ENCODE results near the gene NTSR2. TPM values are rescaled to one million over a fixed set of nuclear protein-coding genes. Genes with fewer than 3 reads are reported as not detected.

The NTSR2 gene
- total and polyA plus RNA-seq, 8 donors: not detected

DNA sequence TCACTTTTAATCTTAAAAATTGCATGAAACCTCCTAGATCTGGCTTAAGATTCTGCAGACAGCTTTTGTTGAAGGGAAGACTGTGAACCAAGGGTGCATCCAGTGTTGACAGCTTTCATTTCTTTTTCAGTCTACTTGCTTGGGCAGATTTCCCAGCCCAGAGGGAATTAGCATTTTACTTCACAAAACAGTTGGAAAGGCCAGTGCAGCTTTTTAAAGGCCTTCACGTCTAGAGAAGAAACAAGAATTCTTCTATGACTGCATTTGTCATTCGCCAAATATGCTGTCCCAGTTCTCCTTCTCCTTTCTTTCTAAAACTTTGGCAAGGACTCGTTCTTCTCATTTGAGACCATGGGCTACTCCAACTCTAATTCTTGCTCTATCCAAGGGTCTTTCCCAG, 17.4 kb downstream of the NTSR2 start:
- ATAC-seq (no peak), FAIRE-seq (no peak), DNase-seq (no peak)
- Histone ChIP-seq H3K27me3 (no peaks in the 10 kb centered on the region), H3K36me3 (no peaks in the 10 kb centered on the region), H3K4me3 (no peak overlapping the region), H3K27ac (no peak overlapping the region), H3K9me3 (no peaks in the 10 kb centered on the region), H3K4me1 (no peaks in the 10 kb centered on the region)
- 65 to 66% methylated on average over 3 of the region's 3 CpGs for WGBS, 2 donors
- intact Hi-C loops (cut with DNase I): no loop called here
- TF ChIP-seq, protein P1, sequence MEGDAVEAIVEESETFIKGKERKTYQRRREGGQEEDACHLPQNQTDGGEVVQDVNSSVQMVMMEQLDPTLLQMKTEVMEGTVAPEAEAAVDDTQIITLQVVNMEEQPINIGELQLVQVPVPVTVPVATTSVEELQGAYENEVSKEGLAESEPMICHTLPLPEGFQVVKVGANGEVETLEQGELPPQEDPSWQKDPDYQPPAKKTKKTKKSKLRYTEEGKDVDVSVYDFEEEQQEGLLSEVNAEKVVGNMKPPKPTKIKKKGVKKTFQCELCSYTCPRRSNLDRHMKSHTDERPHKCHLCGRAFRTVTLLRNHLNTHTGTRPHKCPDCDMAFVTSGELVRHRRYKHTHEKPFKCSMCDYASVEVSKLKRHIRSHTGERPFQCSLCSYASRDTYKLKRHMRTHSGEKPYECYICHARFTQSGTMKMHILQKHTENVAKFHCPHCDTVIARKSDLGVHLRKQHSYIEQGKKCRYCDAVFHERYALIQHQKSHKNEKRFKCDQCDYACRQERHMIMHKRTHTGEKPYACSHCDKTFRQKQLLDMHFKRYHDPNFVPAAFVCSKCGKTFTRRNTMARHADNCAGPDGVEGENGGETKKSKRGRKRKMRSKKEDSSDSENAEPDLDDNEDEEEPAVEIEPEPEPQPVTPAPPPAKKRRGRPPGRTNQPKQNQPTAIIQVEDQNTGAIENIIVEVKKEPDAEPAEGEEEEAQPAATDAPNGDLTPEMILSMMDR (IDR thresholded peaks at IDR 0.05): no peak

DNA sequence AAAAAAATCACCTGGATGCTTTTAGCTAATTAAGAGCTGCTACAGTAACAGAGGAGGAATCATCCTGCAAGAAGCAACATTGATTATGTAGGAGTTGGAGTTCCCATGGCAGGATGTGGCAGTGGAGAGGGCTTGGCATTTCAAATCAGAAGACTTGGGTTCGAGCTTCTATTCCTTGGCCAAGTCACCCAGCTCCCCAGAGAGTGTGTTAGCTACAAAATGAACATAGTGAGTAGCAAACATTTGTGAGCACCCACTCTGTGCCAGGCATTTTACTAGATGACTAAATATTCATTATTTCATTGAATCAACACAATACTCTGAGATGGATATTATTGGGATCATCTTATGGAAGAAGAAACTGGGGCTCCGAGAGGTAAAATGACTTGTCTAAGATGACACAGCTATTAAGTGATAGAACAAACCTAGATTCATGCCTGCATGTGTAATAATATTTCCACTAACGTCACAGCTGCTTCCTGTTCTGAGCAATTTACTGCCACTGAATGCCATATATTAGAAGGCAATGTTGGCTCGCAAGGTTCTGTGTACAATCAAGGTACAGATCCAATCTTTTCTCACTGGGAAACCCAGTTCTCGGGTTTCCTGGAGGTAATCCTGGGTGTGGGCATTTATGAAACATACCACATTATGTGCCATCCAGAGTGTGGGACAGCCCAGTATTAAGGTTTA, 18.0 kb downstream of the NTSR2 start:
- Histone ChIP-seq H3K4me1 (no peaks in the 10 kb centered on the region), H3K27ac (no peak overlapping the region), H3K4me3 (no peak overlapping the region), H3K9me3 (no peaks in the 10 kb centered on the region), H3K36me3 (no peaks in the 10 kb centered on the region), H3K27me3 (no peaks in the 10 kb centered on the region)
- TF ChIP-seq, protein P1 (IDR thresholded peaks at IDR 0.05): no peak
- no peak for DNase-seq
- 76 to 86% methylated on average over 5 of the region's 5 CpGs for WGBS, 2 donors
- intact Hi-C loops (cut with DNase I): no loop called here
- FAIRE-seq: no peak
- ATAC-seq: no peak

DNA sequence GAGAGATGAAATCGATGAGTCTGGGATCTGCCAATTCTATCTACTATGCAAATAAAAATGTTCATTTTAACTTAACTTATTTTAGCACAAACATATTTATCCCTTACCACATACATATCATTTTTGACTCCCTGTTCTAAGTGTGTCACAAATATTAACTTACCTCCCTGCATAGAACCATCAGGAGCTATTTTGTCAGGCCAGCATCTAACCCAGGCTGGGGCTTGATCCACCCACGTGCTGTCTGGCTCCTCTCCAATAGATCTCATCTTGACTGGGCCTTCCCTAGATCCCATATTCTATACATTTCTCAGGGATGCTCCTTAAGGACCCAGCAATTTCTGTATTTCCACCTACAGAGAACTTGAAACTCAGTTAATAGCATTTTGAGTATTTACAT, 20.9 kb downstream of the NTSR2 start:
- no peaks in the 10 kb centered on the region for H3K36me3 ChIP-seq
- no peak for DNase-seq
- intact Hi-C loops (cut with DNase I): no loop called here
- no peak overlapping the region for H3K27ac ChIP-seq
- H3K4me1 ChIP-seq: no peaks in the 10 kb centered on the region
- FAIRE-seq: no peak
- H3K9me3 ChIP-seq: no peaks in the 10 kb centered on the region
- ATAC-seq: no peak
- H3K4me3 ChIP-seq: no peak overlapping the region
- TF ChIP-seq, protein P1 (IDR thresholded peaks at IDR 0.05): no peak
- 50 to 52% methylated on average over 2 of the region's 2 CpGs for WGBS, 2 donors
- no peaks in the 10 kb centered on the region for H3K27me3 ChIP-seq

DNA sequence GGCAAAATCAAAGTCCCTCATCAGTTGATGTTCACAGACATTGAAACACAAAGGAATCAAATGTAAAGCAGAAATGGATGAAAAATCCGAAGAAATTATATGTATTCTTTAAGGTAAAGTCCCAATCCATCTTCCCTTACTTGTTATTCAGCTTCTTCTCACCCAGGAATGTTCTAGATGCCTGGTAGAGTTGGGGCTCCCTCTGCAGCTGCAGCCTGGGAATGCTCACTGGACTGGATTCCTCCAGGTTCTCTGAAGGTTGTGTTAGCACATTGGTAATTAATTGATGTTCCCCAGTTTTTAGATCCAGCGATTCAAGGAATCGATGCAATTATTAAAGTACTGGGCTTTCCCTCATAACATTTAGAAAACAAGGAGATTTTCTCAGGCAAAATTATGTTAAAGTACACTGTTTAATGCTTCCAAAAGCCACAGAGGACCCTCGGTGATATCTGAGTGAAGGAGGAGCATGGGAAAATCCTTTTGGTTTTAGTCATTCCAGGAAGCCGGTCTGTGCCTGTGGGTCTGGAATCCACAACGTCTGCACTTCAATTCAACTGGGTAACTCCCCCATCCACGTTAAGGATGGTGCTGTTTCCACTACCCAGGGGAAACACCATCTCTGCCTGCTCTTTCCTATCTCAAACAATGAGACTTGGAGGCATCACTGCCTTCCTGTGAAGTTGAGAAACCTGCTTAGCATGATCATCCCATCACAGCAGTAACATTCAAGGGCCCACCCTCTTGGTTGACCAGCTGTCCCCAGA, 22.0 kb downstream of the NTSR2 start:
- TF ChIP-seq, protein P1 (IDR thresholded peaks at IDR 0.05): no peak
- WGBS, 2 donors: 62 to 72% methylated on average over 7 of the region's 7 CpGs
- no peak for ATAC-seq

DNA sequence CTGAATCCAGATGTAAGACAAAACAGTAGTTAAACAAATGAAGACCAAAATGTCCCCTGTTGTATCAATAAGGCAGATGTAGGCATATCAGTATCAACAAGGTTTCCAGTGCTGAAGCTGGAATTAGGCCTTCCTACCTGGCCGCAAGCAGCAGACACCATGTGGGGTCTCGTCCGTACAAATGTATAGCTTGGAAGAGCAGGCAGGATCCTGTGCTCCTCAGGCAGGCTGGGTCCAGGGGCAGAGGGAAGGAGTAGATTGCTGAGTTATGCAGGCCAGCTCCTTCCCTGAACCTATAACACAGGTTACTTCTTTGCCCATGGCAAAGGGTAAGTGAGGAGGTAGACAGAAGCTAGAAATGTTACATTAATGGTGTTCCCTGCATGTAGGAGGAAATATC, 23.5 kb downstream of the NTSR2 start:
- FAIRE-seq: no peak
- DNase-seq: no peak
- intact Hi-C loops (cut with DNase I): no loop called here
- 97 to 99% methylated on average over 3 of the region's 3 CpGs for WGBS, 2 donors
- H3K27me3 ChIP-seq: no peaks in the 10 kb centered on the region
- no peaks in the 10 kb centered on the region for H3K4me1 ChIP-seq
- no peak for ATAC-seq
- H3K4me3 ChIP-seq: no peak overlapping the region
- no peaks in the 10 kb centered on the region for H3K36me3 ChIP-seq
- TF ChIP-seq, protein P1 (IDR thresholded peaks at IDR 0.05): no peak
- H3K9me3 ChIP-seq: no peaks in the 10 kb centered on the region
- H3K27ac ChIP-seq: no peak overlapping the region

More for the DNA sequence above, 22.0 kb downstream of the NTSR2 start:
- Histone ChIP-seq H3K27ac (no peak overlapping the region), H3K9me3 (no peaks in the 10 kb centered on the region), H3K27me3 (no peaks in the 10 kb centered on the region), H3K4me3 (no peak overlapping the region), H3K4me1 (no peaks in the 10 kb centered on the region), H3K36me3 (no peaks in the 10 kb centered on the region)
- FAIRE-seq: no peak
- no peak for DNase-seq
- intact Hi-C loops (cut with DNase I): no loop called here
